ENCODE data around the gene CMC1.

DNA sequence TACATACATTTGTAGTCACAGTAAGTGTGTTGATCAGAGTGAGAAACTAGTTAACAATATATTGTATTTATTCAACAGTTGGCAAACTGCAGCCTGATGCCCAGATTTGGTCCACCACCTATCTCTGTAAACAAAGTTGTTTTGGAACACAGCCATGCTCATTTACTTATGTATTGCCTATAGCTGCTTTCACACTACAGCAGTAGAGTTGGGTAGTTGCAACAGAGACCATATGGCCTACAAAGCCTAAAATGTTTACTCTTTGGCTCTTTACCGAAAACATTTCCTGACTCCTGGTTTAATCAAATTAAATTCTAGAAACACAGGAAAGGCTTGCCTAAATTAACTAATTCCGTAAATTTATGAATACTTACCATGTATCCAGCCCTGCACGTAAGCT is 39.4 kb downstream of the CMC1 start:
- TF ChIP-seq CTCF (IDR thresholded peaks at IDR 0.05) (no peak), POLR2A (IDR thresholded peaks at IDR 0.05) (no peak)

All from esophagus squamous epithelium (tissue), 4 donors.